Fibroblast of pulmonary artery (primary cell): ENCODE data around the gene GSS.

ENCODE experiments used
- DNase-seq: peaks from one replicate; pipeline ENCODE4 v3.0.0-alpha.2; 2010; ENCODE audit warnings: low read depth
- H3K4me3 ChIP-seq: replicated peaks from 2 replicates; pipeline ENCODE4 v1.5.1; 2011; ENCODE audit warnings: low read depth, mild to moderate bottlenecking, control low read depth, low read length, moderate library complexity
- CTCF ChIP-seq: IDR thresholded peaks from 2 replicates; pipeline ENCODE4 v1.5.1; 2011; ENCODE audit warnings: mild to moderate bottlenecking, control low read depth, low read length, inconsistent platforms; ENCODE audit errors: missing control alignments

GSS gene

DNA sequence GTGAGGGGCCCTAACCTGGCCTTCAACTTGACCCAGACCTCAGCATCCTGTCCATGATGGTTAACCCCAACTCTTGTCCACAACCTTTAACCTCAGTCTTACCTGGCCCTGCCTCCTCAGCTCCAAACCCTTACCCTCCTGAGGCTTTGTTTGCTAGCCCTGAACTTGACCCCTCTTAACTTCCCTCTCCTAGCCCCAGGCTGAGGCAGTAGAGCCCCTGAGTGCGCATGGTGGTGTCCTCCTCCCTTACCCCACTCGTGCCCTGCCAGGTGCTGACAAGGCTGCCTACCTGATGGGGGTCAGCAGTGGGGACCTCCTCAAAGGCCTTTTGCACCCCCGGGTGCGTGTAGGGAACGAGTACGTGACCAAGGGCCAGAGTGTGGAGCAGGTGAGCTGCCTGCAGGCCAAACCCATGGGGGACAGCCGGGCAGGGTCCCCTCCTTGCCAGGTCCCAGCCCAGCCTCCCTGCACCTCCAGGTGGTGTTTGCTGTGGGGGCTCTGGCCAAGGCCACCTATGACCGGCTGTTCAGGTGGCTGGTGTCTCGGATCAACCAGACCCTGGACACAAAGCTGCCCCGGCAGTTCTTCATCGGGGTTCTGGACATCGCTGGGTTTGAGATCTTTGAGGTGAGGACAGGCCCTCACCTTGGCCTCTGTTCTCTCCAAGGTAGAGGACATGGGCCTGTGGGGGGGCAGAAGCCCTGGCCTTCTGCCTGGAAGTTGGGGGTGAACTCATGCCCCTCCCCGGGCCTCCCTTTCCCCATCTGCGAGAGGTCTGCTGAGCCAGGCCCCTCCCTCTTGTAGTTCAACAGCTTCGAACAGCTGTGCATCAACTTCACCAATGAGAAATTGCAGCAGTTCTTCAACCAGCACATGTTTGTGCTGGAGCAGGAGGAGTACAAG, 31.9 kb upstream of the GSS start:
- H3K4me3 ChIP-seq = no peak overlapping the region
- TF ChIP-seq CTCF = no peak
- no peak for DNase-seq

DNA sequence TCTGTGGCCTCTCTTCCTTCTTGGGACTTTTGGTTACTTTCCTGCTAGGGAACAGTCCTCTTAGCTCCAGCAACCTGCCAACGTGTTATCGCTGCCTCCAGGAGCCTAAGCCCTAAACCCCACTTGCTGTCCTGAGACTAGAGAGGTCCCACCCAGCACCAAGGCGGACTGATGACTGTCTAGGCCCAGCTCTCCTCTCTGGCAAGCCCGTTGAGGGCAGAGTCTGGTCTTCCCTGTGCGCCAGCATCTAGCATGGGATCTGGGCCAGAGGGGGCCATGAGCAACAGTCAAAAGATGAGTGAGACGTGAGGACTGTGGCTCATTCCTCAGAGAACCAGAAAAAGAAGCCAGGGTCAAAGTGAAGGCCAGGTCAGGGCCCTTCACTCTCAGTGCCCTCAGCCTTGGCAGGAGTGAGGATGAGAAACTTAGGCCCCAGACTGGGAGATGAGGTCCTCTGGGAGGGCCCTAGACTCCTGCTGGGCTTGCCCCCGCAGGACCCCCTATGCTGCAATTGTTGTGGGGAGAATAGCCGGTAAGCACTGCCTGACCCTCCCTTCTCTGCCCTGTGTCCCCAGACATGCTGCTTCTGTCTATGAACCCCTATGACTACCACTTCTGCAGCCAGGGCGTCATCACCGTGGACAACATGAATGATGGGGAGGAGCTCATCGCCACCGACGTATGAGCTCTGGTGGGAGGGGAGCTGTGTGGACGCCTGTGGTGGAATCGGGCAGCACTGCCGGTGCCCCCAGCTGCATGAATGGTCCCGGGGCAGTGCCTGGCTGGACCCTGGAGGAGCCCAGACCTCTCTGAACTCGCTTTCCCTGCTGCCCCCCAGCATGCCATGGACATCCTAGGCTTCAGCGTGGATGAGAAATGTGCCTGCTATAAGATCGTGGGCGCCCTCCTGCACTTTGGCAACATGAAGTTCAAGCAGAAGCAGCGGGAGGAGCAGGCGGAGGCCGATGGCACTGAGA, 31.0 kb upstream of the GSS start:
- DNase-seq = no peak
- H3K4me3 ChIP-seq = no peak overlapping the region
- no peak for TF ChIP-seq CTCF

- no peak for DNase-seq
- TF ChIP-seq CTCF = no peak
Measured at GRCh38 chr20:34985461-34986310, 30.1 kb upstream of the GSS start.

DNA sequence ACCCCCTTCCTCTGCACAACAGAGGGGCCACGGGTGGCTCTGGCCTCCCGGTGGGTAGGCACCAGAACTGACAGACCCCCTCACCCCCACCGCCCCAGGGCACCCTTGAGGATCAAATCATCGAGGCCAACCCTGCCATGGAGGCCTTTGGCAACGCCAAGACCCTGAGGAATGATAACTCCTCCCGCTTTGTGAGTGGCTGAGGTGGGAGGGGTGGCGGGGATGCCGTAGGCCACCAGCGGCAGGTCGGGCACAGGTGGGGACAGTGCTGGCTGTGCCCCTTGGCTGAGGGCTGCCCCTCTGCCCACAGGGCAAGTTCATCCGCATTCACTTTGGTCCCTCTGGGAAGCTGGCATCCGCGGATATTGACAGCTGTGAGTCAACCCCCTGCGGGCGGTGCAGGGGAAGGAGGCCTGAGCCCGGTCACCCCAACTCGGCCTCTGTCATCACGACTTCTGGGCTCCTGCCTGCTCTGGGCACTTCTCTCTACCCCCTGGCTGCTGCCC, 29.2 kb upstream of the GSS start:
- TF ChIP-seq CTCF = no peak
- DNase-seq = no peak
- H3K4me3 ChIP-seq = no peak overlapping the region

More at GRCh38 chr20:34985461-34986310, 30.1 kb upstream of the GSS start:
- no peak overlapping the region for H3K4me3 ChIP-seq

DNA sequence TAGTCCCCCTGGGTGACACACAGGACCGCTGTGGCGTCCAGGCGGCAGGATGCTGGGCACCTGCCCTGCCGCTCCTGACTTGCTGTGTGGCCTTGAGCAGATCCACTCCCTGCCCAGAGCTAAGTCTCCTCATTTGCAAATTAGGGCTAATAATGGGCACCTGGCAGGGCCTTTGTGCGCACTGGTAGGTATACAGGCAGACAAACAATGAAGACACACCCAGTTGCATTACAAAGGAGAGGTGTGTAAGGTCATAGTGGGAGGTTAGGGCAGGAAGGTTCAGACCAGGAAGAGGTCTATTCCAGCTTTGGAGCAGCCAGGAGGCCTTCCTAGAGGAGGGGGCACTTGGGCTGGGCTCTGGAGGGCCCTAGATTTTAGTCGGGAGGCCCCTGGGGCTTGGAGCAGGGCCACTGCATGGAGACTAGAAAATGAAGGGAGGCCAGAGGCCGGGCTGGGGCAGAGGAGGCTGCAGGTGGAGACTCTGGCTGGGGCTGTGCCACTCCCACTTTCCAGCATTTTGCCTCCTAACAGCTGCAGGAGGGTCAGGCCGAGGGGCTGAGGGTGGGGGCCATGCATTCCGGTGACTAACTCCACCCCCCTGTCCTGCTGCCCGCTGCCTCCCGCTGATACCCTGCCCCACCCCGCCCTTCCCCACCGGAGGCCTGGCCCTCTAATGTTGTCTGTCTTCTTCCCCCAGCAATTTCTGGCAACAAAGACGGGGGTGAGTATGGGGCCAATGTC, 28.6 kb upstream of the GSS start:
- DNase-seq = no peak
- no peak overlapping the region for H3K4me3 ChIP-seq
- no peak for TF ChIP-seq CTCF
